Subcutaneous adipose tissue (tissue), 4 donors: ENCODE results near the gene MMP2. TPM values are rescaled to one million over a fixed set of nuclear protein-coding genes. Genes with fewer than 3 reads are reported as not detected.

Source experiments
- total RNA-seq, 4 donors: library from RNA; depleted of rRNA; stranded (reverse); fragments of >200 nt; gene quantifications; one replicate each; pipeline ENCODE4 v1.1.0, GENCODE V29; 2016
- TF ChIP-seq, protein P1 (sequence below): fragments of 450-650 bp; IDR thresholded peaks from one replicate; pipeline ENCODE4 v1.5.1; 2016; ENCODE audit warnings: low read depth, mild to moderate bottlenecking, control low read depth, antibody characterized with exemption, moderate library complexity

The MMP2 gene
- total RNA-seq, 4 donors from 2014 or later: 277 to 874 (median 585) TPM

DNA sequence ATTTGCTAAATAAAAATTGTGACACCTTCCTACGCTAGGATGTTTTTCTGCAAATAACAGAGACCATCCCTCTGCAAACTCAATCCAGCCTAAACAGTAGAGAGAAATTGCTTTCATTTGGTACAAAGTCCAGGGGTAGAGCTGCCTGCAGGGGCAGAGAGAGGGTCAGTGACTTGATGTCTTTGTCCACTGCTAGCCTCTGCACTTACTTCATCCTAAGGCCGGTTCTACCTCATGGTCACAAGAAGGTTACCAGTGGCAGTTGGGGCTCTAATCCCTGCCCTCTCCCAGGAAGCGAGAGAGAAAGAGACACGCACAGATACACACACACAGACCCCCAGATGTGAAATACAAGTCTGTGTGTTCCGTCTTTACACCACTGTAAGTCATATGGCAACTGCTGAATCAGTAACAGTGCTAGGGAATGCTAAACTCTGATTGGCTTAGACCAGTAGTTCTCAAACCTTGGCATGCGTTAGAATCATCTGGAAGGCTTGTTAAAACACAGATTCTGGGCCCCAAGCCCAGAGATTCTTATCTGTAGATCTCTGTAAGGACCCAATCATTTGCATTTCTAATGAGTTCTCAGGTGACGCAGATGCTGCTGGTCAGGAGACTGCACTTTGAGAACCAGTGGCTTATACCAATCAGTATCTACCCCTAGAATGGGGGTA is 16.8 kb downstream of the MMP2 start:
- TF ChIP-seq, protein P1, sequence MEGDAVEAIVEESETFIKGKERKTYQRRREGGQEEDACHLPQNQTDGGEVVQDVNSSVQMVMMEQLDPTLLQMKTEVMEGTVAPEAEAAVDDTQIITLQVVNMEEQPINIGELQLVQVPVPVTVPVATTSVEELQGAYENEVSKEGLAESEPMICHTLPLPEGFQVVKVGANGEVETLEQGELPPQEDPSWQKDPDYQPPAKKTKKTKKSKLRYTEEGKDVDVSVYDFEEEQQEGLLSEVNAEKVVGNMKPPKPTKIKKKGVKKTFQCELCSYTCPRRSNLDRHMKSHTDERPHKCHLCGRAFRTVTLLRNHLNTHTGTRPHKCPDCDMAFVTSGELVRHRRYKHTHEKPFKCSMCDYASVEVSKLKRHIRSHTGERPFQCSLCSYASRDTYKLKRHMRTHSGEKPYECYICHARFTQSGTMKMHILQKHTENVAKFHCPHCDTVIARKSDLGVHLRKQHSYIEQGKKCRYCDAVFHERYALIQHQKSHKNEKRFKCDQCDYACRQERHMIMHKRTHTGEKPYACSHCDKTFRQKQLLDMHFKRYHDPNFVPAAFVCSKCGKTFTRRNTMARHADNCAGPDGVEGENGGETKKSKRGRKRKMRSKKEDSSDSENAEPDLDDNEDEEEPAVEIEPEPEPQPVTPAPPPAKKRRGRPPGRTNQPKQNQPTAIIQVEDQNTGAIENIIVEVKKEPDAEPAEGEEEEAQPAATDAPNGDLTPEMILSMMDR: no peak

DNA sequence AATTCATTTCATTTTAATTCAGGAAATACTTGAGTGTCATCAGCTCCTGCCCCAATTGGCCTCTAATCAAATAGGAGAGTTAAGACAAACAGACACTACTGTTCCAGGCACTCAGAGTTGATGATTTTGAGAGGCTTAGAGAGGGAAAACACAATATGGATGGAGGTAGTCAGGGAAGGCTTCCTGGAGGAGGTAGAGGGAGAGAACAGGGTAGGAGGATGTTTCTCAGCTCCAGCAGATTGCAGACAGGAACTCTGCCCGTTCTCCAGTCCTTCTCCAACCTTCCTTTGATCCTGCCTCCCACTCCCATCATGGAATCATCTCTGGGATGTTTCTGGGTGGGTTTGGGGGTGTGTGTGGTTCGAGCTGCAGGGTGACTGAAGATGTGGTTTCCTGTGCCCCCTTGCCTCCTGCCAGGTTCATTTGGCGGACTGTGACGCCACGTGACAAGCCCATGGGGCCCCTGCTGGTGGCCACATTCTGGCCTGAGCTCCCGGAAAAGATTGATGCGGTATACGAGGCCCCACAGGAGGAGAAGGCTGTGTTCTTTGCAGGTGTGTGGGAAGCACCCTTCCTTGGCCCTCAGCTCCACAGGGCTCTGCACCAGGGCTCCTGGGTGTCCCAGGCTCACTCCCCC is 17.6 kb downstream of the MMP2 start:
- TF ChIP-seq, protein P1: no peak

DNA sequence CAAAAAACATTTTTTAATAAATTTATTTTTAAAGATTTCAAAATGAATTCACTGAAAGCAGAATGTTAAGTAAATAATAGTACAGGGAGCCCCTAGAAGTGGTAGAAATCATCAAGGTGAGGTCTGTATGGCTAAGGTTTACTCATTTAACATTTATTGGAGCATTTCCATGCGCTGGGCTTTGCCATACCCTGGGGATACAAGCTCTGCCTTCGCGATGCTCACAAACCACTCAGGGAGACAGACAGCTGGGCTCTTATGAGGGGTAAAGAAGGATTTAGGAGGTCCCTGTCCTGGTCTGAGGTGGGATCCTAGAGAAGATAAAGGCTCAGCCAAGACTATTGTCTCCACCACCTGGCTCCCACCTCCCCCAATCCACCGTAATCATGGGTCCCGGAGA is 18.6 kb downstream of the MMP2 start:
- TF ChIP-seq, protein P1: no peak

DNA sequence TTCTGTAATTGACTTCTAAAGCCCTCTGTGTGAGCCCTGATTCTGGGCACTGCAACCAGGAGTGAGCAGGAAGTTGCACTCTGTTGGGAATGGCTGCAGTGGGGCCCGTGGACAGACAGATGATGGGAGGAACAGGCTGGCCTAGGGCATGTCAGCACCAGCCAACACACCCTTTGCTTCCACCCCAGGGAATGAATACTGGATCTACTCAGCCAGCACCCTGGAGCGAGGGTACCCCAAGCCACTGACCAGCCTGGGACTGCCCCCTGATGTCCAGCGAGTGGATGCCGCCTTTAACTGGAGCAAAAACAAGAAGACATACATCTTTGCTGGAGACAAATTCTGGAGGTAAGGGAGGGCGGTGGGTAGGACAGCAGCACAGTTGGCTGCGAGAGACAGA is 19.1 kb downstream of the MMP2 start:
- TF ChIP-seq, protein P1: no peak

DNA sequence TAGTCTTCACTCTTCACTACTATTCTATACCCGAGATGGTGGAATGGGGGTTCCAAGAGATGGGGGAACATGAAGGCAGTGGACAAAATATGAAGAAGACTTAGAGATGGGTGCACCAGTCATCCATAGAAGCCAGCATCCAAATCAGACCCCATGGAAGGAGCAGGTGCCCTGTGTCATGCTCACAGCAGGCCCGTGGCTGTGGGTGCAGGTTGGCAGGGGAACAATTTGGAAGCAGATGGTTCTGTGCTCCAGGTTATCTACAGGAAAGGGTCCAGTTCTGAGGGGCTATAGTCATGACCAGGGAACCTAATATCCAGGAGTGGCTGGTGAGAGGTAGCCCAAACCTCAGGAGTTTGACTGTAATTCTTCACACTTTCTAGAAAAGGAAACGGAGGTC is 20.3 kb downstream of the MMP2 start:
- TF ChIP-seq, protein P1: no peak

DNA sequence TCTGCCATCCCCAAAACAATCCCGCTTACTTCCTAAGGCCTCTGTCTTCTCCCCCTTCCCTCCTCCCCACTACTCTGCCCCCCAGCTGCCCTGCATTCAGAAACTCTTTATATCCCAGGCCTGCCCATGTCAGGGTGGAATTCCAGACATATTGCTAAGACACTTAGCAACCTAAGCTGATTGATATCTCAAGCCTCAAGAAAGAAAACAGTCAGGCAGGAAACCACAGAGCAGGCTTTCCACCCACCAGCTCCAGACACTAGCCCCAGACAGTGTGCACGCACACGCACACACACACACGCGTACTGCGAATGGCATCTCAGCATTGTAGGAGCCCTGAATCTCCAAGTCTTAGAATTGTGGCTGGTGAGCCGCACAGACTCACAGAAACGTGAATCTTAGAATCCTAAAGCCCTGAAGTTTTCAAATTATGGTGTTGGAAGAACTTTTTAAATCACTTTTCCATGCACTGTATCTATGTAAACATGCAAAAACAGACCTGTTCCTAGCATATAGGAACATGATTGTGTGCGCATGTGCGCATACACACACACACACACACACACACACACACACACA is 21.0 kb downstream of the MMP2 start:
- TF ChIP-seq, protein P1: no peak

DNA sequence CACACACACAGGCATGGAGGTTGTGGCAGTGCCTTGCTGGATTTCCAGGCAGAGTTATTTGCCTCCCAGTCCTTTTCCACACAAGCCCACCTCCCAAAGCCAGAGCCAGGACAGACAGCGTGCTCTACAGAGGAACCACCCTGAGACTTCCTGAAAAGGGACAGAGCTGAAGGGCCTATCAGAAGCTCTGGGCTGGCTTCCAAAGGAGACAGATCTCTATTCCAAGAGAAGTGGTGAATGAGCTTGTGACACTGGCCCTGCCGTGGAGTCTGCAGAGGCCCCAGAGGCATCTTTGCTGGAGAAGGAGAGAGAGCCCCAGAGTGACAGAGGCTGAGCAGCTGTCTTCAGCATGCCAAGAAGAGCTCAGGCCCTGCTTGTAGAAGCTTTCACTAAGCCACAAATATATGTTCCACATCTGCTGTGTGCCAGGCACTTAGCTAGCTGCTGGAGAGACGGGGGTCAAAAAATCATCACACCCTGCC is 21.6 kb downstream of the MMP2 start:
- TF ChIP-seq, protein P1: no peak
